ENCODE measurements around the gene CNNM2.
A peak's percentile ranks its signal among the peaks of the same experiment; 100 is the strongest.

GRCh38 chr10:102919246-102919959 is 1.3 kb downstream of the CNNM2 start:
- TF ChIP-seq, protein P1, sequence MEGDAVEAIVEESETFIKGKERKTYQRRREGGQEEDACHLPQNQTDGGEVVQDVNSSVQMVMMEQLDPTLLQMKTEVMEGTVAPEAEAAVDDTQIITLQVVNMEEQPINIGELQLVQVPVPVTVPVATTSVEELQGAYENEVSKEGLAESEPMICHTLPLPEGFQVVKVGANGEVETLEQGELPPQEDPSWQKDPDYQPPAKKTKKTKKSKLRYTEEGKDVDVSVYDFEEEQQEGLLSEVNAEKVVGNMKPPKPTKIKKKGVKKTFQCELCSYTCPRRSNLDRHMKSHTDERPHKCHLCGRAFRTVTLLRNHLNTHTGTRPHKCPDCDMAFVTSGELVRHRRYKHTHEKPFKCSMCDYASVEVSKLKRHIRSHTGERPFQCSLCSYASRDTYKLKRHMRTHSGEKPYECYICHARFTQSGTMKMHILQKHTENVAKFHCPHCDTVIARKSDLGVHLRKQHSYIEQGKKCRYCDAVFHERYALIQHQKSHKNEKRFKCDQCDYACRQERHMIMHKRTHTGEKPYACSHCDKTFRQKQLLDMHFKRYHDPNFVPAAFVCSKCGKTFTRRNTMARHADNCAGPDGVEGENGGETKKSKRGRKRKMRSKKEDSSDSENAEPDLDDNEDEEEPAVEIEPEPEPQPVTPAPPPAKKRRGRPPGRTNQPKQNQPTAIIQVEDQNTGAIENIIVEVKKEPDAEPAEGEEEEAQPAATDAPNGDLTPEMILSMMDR (IDR thresholded peaks at IDR 0.05) = no peak
- TF ChIP-seq, protein P2, sequence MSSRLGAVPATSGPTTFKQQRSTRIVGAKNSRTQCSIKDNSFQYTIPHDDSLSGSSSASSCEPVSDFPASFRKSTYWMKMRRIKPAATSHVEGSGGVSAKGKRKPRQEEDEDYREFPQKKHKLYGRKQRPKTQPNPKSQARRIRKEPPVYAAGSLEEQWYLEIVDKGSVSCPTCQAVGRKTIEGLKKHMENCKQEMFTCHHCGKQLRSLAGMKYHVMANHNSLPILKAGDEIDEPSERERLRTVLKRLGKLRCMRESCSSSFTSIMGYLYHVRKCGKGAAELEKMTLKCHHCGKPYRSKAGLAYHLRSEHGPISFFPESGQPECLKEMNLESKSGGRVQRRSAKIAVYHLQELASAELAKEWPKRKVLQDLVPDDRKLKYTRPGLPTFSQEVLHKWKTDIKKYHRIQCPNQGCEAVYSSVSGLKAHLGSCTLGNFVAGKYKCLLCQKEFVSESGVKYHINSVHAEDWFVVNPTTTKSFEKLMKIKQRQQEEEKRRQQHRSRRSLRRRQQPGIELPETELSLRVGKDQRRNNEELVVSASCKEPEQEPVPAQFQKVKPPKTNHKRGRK (CRISPR knock-in tag; IDR thresholded peaks at IDR 0.05; ENCODE audit: borderline replicate concordance) = no peak
- TF ChIP-seq NFE2L1 (CRISPR knock-in tag; IDR thresholded peaks at IDR 0.05) (peak; percentile 84; the same call in 1 of the 2 replicates), FOXJ3 (CRISPR knock-in tag; IDR thresholded peaks at IDR 0.05; ENCODE audit: borderline replicate concordance) (no peak), USF1 (CRISPR knock-in tag; IDR thresholded peaks at IDR 0.05) (peak; percentile 73), FOXP1 (CRISPR knock-in tag; IDR thresholded peaks at IDR 0.05; ENCODE audit: borderline replicate concordance) (peak; percentile 96)
- TF ChIP-seq, protein P3, sequence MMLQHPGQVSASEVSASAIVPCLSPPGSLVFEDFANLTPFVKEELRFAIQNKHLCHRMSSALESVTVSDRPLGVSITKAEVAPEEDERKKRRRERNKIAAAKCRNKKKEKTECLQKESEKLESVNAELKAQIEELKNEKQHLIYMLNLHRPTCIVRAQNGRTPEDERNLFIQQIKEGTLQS (CRISPR knock-in tag; conservative IDR thresholded peaks at IDR 0.05) = peak; percentile 77; the same call in 1 of the 2 replicates
- TF ChIP-seq, protein P4, sequence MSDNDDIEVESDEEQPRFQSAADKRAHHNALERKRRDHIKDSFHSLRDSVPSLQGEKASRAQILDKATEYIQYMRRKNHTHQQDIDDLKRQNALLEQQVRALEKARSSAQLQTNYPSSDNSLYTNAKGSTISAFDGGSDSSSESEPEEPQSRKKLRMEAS (CRISPR knock-in tag; IDR thresholded peaks at IDR 0.05) = peak; percentile 98

Data from WTC11 (cell line).